SIG-M5 treated with dmso at 0.1 percent for 504 hours (cell line): ENCODE measurements around the gene TM4SF20.
A peak's percentile ranks its signal among the peaks of the same experiment; 100 is the strongest.
"Not testable (repeated sequence)": the region's sequence is repeated elsewhere in the genome, so short reads cannot be mapped to it uniquely, and the experiment has no call there.

Experiments used
- DNase-seq: peaks from one replicate; lab custom pipeline; 2025; ENCODE audit not compliant: unreplicated experiment; lab: John Stamatoyannopoulos, UW

Gene TM4SF20

DNA sequence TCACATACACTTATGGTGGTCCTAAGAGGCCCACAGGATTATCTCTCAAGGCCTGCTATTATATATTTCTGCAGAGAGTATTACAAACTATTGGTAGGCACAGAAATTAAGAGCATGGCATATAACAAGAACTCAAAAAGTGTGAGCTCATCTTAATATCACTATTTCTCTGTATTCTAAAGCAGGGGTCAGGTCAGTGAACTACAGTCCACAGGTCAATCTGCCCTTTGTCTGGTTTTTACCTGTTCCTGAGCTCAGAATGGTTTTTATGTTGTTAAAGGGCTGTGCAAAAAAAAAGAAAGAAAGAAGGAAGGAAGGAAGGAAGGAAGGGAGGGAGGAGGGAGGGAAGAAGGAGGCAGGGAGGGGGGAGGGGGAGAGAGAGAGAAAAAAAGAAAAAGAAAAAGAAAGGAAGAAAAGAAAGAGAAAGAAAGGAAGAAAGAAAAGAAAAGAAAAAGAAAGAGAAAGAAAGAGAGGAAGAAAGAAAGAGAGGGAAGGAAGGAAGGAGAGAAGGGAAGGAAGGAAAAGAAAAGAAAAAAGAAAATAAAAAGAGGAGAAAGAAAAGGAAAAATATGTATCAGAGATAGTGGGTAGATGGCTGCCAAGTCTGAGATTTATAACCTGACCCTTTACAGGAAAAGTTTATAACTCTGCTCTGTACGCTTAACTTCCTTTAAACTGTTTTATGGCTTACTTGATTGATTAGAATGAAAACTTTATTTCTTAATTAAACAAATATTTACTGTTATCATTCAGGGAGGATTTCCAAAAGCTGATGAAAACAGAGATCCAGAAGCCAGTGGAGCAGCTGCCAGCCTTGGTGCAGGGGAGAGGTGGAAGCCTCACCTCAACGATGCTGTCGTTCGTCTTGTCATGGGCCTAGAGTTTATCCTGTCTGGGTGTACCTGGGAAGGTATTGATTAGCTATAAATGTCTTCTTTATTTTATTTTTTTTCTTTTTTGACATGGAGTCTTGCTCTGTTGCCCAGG is 19.9 kb upstream of the TM4SF20 start:
- no peak for DNase-seq

DNA sequence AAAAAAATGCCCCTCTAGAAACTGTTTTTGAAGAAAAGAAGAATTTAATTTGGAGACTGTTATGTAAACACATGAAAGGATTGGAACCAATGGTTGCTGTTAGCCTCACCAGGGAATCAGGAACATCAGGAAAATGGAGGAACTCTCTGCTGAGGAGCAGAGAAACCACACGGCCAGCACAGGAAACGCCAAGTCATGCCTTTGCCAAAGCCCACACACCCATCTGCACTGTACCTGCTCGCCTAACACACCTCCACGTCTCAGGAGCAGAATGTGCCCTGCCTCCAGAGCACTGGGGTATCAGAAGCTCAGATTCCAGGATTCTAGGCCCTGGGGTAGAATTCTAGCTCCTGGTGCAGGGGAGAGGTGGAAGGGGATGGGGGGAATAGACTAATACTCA is 18.5 kb upstream of the TM4SF20 start:
- DNase-seq: no peak

DNA sequence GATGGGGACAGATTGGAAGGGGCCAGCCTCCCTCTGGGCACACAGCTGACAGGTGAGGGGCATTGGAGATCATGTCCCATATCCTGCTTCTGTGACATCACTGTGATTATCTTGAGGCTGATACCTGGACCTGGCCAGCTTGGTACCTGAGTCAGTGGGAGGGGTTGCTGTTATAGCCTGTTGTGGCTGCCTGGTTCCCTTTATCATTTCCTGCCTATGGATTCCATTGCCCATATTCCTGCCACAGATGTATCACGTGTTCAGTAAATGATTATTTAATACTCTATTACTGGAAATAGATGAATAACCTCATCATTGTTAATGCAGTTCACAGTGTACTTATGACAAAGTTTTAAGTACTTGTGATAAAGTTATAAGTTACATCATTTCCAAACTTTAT is 16.4 kb upstream of the TM4SF20 start:
- DNase-seq: no peak

DNA sequence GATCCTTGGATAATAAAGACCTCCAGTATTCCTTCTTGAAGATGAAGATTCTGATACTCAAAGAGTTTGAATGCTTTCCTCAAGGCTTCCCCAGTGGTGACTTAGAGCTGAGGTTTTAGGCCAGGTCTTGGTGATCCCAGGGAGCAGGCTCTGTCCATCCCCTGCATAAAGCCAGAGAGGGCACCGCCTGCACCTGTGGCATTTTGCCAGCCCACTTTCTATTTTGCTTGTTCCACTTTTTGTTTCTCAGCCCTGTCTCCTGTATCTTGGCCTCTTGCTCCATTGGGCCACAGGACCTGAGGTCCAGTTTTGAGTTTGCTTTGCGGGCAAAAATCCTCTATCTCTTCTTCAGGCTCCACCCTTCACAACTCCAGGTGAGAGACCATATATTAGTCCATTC is 15.3 kb upstream of the TM4SF20 start:
- no peak for DNase-seq

DNA sequence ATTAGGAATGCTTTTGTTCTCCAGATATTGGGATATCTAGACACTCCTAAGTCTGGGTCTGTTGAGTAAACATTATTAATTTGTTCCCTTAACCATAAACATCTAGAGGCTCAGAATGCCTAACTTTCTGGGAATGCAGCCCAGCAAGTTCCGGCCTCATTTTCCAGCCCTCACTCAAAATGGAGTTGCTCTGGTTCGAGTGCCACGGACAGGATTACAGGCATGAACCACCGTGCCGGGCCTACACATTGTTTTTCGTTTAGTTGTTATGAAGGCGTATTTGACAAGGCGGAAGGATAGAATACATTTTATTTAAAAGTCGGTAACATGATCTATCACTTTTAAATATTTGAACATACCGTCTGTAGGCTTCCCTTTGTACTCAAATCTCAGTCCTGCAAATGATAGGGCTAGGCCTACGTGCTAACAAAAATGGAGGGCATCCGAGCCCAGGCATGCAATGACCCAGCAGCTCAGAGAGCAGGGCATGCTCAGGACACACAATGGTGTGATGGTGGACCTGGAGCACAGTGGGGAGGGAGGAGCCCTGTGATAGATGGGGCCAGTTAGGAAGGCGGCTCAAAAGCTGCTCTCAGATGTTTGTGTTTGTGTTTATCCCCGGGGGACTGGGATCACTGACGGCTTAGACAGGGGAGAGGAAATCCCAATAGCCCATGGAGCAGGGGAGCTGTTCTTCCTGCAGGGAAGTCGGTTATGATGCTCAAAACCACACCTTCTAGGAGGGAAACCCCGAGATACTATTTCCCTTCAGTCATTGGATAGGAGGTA is 11.6 kb upstream of the TM4SF20 start:
- no peak for DNase-seq

DNA sequence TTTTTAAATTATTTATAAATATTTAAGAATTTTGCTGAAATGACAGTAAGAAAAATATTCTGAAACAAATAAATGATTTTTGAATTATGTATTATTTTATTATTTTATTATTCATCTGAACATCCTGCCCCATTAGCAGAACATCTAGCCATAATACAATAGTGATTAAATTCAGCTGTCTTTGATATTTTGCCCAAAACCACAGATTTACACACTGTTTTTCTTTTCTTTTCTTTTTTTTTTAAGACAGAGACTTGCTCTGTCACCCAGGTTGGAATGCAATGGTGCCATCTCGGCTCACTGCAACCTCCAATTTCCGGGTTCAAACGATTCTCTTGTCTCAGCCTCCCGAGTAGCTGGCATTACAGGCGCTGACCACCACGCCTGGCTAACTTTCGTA is 10.6 kb upstream of the TM4SF20 start:
- no peak for DNase-seq

DNA sequence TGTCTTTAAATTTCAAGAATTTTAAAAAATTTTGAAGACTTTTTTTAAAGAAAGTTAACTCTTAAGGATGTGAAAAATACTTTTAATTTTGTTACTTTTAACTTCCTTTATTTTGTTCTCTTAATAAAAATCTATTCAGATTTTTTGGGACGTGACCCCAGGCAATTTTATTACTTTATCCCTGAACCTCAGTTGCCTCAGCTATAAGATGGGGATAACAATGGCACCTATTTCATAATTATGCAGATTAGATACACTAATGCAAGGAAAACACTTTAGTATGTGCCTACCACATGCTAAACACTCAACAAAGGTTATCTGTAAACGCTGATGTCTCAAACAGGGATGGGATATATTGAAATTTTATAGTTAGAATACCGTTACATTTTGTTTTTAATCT is 10.1 kb upstream of the TM4SF20 start:
- no peak for DNase-seq

DNA sequence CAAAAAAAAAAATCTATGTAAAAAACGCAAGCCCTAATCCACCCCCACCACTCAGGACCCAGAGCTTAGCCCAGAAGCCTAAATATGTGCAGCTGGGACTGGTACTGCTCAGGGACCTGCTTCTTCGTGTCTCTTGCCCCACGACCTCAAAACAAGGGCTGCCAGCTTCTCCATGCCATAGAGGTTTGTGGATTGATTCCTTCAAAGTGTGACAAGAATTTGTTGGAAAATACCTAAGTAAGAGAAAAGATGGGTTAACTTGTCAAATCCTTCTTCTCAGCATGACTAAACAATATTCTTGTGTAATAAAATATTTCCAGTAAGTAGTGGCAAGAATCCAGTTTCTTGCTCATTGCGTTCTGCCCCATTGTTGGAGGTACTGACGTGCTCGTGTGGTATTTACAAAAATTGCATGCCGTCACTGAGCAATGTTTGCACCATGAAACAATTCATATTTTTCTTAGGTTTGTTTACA is 9.5 kb upstream of the TM4SF20 start:
- no peak for DNase-seq

DNA sequence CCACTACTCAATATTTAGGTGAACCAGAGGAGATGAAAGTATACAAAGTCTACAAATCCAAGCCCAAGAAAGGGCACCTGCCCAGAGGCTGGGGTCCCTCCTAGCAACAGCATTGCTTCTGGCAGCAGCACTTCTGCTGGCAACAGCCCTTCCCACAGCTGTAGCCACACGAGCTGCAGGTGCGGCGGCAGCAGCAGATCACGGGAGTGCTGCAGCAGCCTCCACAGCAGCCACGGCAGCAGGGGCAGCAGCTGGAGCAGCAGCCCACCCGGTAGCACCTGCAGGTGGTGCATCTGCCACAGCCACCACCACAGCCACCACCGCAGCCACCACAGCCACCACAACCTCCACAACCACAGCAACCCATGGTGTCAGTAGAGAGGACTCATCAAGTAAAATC is 8.5 kb upstream of the TM4SF20 start, which contains the start of gene SCYGR1:
Gene SCYGR1 (minus strand): TSS at position 367 of the 400 bp plus-strand sequence. CDS start 0 bp downstream, at position 367.
- DNase-seq: not testable (repeated sequence)

DNA sequence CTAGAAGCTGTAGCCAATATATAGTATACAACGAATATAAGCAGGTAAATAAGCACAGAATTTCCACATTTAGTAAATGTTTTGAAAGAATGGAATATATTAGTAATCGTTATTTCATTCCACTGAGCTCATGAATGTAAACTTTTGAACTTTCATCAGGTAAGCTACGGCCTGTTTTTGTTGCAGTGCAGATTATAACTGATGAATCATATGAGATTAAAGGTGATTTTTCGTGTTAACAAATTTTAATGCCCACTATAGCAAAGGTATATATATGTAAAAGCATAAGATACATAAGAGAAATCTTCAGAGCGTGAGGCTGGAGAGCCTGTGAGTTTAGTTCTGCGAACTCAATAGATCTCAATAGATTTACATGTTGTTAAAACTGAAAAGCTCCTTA is 7.5 kb upstream of the TM4SF20 start:
- DNase-seq: no peak

DNA sequence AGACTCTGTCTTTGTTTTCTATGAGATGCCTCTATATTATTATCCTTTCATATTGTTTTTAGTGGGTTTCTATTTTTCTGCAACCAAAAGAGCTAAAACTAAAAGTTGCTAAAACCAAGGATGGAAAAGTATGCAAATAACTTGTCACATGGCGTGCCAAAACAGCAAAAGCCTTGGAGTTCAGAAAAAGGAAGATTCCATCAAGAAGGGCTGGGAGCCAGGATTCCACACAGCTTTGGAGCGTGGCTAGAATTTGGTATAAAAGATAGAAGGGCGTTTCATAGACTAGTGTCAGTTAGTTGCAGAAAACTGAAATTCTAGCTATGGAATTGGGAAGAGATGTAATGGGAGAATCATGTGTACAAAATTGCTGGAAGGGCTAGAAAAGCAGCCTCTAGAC is 4.6 kb upstream of the TM4SF20 start:
- no peak for DNase-seq

DNA sequence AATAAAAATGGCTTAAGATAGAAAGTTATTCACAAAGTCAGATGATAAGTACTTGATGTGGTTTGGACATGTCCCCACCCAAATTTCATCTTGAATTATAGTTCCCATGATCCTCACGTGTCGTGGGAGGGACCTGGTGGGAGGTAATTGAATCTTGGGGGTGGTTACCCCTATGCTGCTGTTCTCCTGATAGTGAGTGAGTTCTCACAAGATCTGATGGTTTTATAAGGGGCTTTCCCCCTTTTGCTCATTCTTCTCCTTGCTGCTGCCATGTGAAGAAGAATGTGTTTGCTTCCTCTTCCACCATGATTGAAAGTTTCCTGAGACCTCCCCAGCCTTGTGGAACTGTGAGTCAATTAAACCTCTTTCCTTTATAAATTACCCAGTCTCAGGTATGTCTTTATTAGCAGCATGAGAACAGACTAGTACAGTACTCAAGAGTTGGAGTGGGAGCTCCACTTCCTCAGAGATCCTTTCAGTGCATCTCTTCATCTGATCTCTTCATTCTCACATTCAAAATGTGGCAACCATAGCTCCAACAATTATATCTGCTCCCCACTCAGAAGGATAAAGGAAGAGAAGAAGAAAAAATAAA is 3.2 kb upstream of the TM4SF20 start:
- not testable (repeated sequence) for DNase-seq

DNA sequence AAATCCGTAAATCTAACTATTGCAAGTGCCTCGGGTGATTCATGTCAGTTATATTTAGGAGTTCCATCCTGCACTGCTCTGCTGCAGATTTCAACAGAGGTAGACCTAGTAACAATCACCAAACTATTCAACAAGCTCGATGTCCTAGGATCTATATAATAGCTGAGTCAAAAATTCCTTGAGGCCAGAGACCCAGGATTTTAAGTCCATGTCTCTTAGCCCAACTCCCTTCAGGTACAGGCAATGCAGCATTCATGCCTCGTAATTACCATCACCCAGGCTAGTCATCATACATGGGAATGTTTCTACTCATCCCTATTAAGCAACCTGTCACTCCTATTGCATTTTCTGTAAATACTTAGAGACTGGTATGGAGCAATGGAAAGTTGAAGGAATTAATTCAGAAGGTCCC is 729 bp downstream of the TM4SF20 start:
- no peak for DNase-seq

DNA sequence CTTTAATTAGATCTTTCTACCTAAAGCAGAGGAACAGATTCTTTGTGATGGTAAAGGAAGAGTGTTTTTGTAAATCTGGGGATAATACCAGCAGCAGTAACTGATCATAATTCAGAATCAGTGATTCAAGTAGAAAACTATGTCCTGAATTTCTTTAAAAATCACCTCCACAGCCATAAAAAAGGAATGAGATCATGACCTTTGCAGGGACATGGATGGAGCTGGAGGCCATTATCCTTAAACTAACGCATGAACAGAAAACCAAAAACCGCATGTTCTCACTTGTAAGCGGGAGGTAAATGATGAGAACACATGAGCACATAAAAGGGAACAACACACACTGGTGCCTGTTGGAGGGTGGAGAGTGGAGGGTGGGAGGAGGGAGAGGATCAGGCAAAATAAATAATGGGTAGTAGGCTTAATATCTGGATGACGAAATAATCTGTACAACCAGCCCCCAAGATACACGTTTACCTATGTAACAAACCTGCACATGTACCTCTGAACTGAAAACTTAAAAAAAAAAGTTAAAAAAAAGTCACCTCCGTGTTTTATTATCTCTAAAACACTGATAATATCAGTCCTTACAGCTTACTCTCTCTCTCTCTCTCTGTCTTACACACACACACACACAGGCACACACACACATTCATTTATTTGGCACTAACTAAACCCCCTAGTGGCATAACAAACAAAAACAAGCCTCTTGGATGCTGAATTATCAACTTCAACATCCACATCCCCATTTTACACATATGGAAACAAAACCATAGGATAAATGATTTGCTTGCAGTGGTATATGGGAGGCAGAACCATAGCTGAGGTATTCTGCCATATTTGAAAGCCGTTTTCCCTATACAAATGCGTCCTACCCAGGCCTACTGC is 1.4 kb downstream of the TM4SF20 start:
- DNase-seq: no peak

DNA sequence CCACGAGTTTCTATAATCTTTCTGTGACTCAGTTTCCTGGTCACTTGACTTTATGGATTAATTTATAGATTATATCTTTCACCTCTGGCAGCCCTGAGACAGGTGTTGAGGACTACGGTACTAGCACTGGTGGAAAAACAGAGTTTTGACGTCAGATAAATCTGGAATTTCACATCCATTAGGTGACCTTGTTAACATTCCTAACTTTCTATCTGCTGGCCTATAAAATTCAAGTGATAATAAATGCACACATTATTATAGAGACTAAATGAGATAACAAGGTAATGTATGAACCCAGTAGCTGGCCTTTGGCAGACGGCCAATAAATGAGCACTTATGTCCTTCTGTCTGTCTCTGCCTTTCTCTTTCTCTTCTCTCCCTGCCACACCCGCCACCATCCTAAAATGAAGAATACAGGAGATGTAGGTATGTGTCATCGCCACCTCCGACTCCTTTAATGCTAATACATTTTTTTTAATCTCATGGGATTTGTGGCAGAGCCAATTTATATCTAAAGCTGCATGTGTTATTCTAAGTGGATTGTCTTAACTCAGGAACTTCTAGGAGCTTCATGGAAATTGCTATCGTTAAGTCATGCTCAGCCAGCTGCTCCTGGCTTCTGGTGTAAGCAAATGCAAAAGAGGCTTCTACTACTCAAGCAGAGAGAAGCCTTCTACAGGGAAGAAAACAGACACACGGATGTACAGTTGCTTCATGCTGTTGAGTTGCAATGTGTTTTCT is 2.3 kb downstream of the TM4SF20 start:
- DNase-seq: no peak

DNA sequence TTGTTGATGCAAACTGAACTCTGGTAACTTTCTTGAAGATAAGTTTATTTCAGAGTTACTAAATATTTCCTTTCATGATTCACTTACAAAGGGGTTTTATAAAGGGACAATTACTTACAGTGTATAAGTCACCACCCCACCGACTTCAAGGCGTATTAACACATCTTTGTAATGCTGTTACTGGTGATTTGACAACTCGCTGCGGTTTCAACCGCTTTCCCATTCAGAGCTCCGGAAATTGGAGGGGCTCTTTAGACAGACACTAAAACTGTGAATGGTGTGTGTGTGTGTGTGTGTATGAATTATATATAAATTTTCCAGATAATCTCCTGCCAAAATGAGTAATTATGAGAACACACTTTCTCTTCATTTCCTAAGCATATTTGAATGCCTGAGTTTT is 4.9 kb downstream of the TM4SF20 start:
- peak; percentile 53 for DNase-seq

DNA sequence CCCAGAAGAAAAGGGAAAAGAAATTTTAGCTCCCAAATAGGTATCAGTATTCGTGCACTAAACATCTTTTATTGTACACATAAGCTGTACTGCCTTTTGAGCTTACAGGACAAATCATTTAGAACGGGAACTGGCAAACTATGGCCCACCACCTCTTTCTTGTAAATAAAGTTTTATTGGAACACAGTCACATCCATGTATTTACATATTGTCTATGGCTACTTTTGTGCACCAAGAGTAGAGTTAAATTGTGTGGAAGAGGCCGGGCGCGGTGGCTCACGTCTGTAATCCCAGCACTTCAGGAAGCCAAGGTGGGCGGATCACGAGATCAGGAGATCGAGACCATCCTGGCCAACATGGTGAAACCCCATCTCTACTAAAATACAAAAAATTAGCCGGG is 5.7 kb downstream of the TM4SF20 start:
- DNase-seq: no peak

DNA sequence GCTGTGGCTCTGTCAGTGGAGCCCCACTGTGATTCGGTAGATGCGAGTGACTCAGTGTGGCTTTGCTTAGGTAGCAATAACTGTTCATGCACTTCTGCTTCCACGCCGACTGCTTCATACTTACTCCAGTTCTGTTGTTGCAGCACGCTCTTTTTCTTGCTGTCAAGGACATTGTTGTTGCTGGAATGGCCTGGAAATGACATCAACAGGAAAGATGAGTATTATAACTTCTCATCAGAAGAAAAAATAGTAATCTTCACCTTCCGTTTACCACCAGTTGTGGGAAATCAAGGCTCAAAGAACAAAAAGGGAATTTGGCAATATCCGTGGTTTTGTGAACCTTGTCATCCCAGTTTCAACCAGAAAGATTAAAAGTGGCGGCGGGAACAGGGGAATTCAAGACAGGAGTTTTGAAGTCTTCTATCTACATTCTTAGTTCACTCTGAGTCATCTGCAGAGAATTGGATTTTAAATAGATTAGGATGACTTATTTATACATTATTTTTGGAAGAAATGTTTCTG is 8.3 kb downstream of the TM4SF20 start:
- peak; percentile 94 for DNase-seq

DNA sequence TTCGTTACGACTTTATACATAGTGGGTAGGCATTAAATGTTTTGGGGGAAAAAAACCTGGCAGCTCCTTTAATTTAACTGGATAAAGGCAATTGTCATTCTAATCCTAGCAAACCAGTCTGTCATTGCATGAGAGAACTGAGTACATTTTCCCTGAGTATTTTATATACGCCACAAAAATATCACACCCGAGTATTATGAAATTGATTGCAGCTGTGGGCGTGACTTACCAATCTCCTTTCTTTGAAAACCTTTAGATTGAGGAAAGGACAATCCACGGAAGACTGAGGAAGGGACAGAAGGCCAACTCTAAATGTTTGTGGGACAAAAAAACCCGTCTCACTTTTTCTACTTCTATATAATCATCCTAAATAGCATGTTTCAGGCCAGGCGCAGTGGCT is 9.0 kb downstream of the TM4SF20 start:
- peak; percentile 13 for DNase-seq
